ENCODE data around the gene BRD4. TPM values are rescaled to one million over a fixed set of nuclear protein-coding genes. Genes with fewer than 3 reads are reported as not detected.

The BRD4 gene
- total RNA-seq, 4 donors from 2014 or later: 7.7 to 38.2 (median 31.3) TPM

- Histone ChIP-seq H3K27ac (no peak overlapping the region), H3K27me3 (no peaks in the 10 kb centered on the region), H3K36me3 (no peaks in the 10 kb centered on the region), H3K9me3 (no peaks in the 10 kb centered on the region), H3K4me3 (no peak overlapping the region), H3K4me1 (peaks cover 53 to 100% (median 93%) of the 10 kb centered on the region in 3 donors)
- intact Hi-C loops (cut with DNase I): no loop called here
- DNase-seq: no peak
- 44 to 53% methylated on average over 3 of the region's 3 CpGs for WGBS, 2 donors
- TF ChIP-seq CTCF (IDR thresholded peaks at IDR 0.05) (no peak), POLR2A (IDR thresholded peaks at IDR 0.05) (no peak)
Measured at GRCh38 chr19:15289673-15290072, 42.7 kb downstream of the BRD4 start.

- intact Hi-C loops (cut with DNase I): no loop called here
- peaks cover 53 to 100% (median 93%) of the 10 kb centered on the region in 3 donors for H3K4me1 ChIP-seq
- 23 to 39% methylated on average over 4 to 12 of the region's 14 CpGs for WGBS, 2 donors
- H3K27ac ChIP-seq: peak overlapping the region in 3 of 4 donors; percentile 32 to 40 (median 37)
- DNase-seq: no peak
- TF ChIP-seq POLR2A (IDR thresholded peaks at IDR 0.05): no peak
- TF ChIP-seq CTCF (IDR thresholded peaks at IDR 0.05): no peak
- H3K36me3 ChIP-seq: no peaks in the 10 kb centered on the region
- H3K27me3 ChIP-seq: no peaks in the 10 kb centered on the region
- no peaks in the 10 kb centered on the region for H3K9me3 ChIP-seq
- peak overlapping the region in 1 of 4 donors; percentile 27 for H3K4me3 ChIP-seq
Measured at GRCh38 chr19:15288146-15288963, 44.0 kb downstream of the BRD4 start.

- H3K36me3 ChIP-seq: no peaks in the 10 kb centered on the region
- no peaks in the 10 kb centered on the region for H3K9me3 ChIP-seq
- intact Hi-C loops (cut with DNase I): no loop called here
- H3K27ac ChIP-seq: peak overlapping the region in 1 of 4 donors; percentile 32
- no peaks in the 10 kb centered on the region for H3K27me3 ChIP-seq
- H3K4me3 ChIP-seq: no peak overlapping the region
- no peak for TF ChIP-seq POLR2A (IDR thresholded peaks at IDR 0.05)
- no peak for TF ChIP-seq CTCF (IDR thresholded peaks at IDR 0.05)
- DNase-seq: no peak
- peaks cover 56 to 100% (median 93%) of the 10 kb centered on the region in 3 donors for H3K4me1 ChIP-seq
- WGBS, 2 donors: 67 to 76% methylated on average over 10 of the region's 10 CpGs
Measured at GRCh38 chr19:15287496-15287895, 44.8 kb downstream of the BRD4 start.

GRCh38 chr19:15286688-15287365, 45.5 kb downstream of the BRD4 start:
- whole genome bisulfite sequencing, 2 donors: 41 to 43% methylated on average over 4 of the region's 4 CpGs
- H3K4me3 ChIP-seq: no peak overlapping the region
- DNase-seq: no peak
- H3K4me1 ChIP-seq: peaks cover 61 to 100% (median 93%) of the 10 kb centered on the region in 3 donors
- TF ChIP-seq POLR2A (IDR thresholded peaks at IDR 0.05) (no peak), CTCF (IDR thresholded peaks at IDR 0.05) (no peak)
- no peak overlapping the region for H3K27ac ChIP-seq
- H3K36me3 ChIP-seq: no peaks in the 10 kb centered on the region
- no peaks in the 10 kb centered on the region for H3K9me3 ChIP-seq
- no peaks in the 10 kb centered on the region for H3K27me3 ChIP-seq
- intact Hi-C loops (cut with DNase I): no loop called here
